Activated naive CD4-positive, alpha-beta T cell treated with anti-CD3 and anti-CD28 coated beads for 36 hours (primary cell): Measurements from ENCODE around the gene MYMX. TPM values are rescaled to one million over a fixed set of nuclear protein-coding genes. Genes with fewer than 3 reads are reported as not detected.
"Not testable (repeated sequence)": the region's sequence is repeated elsewhere in the genome, so short reads cannot be mapped to it uniquely, and the experiment has no call there.

ENCODE experiments used
- CTCF ChIA-PET: fragments of 350-600 bp; sonication (Branson Sonifier 250); formaldehyde crosslinking; loops from one replicate; lab custom pipeline; 2021; ENCODE audit warnings: antibody characterized with exemption; lab: Charles Lee
- DNase-seq: peaks from one replicate; pipeline ENCODE4 v3.0.0-alpha.2; 2020
- H3K27ac Mint-ChIP-seq: one replicate; pipeline ENCODE4 v1.8.0; 2021; ENCODE audit warnings: mild to moderate bottlenecking, mixed read lengths
- H3K27me3 Mint-ChIP-seq: one replicate; pipeline ENCODE4 v1.8.0; 2021; ENCODE audit warnings: low read depth, mixed read lengths
- H3K36me3 Mint-ChIP-seq: one replicate; pipeline ENCODE4 v1.8.0; 2021; ENCODE audit warnings: low read depth, mixed read lengths
- H3K4me1 Mint-ChIP-seq: one replicate; pipeline ENCODE4 v1.8.0; 2021; ENCODE audit warnings: low read depth, mixed read lengths
- H3K4me3 Mint-ChIP-seq: one replicate; pipeline ENCODE4 v1.8.0; 2021; ENCODE audit warnings: mild to moderate bottlenecking, moderate library complexity, mixed read lengths
- H3K9me3 Mint-ChIP-seq: one replicate; pipeline ENCODE4 v1.8.0; 2021; ENCODE audit warnings: mixed read lengths
- intact Hi-C: fragments of 100-400 bp; cut with micrococcal nuclease; formaldehyde crosslinking; loops from one replicate; pipeline ENCODE4 v1.15.1; 2023
- total RNA-seq, 2 experiments: library from RNA; stranded (reverse); gene quantifications; one replicate each; pipeline ENCODE4 v1.2.3, GENCODE V29; 2021

Gene MYMX
- total RNA-seq, 2 experiments from 2014 or later = not detected

DNA sequence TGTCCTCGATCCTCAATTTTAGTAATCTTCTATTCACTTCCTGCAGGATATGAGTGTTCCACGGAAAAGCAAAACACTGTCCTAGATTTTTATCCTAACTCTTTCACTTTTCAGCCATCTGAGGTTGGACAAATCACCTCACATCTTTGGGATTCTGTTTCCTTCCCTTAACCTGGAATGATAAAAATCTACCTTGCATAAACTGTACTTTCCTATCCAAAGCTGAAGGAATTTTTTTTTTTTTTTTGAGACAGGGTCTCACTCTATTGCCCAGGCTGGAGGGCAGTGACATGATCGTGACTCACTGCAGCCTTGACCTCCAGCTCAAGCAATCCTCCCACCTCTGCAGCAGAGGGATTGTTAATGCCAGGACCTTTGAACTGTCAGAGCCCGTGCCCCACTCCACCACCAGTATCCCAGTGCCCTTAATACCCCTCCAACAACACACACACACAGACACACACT is 37.6 kb upstream of the MYMX start:
- Mint-ChIP-seq H3K36me3 (no peaks in the 10 kb centered on the region), H3K4me1 (peaks cover 4% of the 10 kb centered on the region), H3K4me3 (no peak overlapping the region), H3K27me3 (peaks cover 2% of the 10 kb centered on the region), H3K27ac (no peak overlapping the region), H3K9me3 (no peaks in the 10 kb centered on the region)
- CTCF ChIA-PET = no interaction called here
- intact Hi-C loops = no loop called here
- no peak for DNase-seq

DNA sequence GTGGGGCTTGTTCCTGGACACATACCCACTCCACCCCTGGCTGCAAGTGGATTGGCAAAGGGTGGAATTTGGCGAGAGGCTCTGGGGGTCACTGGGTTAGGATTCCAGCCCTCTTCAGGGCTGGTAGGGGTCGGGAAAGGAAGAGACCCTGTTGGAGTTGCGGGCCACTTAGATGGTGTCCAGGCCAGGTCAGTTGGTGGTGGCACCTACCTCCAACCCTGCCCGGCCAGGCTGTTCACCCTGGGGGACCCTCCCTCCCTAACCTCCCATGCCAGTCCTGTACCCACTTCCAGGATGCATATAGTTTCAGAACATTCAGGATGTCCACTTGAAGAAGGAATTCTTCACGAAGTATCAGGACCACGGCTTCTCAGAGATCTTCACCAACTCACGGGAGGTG is 37.1 kb upstream of the MYMX start:
- Mint-ChIP-seq H3K4me1 (peaks cover 4% of the 10 kb centered on the region), H3K27me3 (peaks cover 2% of the 10 kb centered on the region), H3K27ac (no peak overlapping the region), H3K4me3 (no peak overlapping the region), H3K36me3 (no peaks in the 10 kb centered on the region), H3K9me3 (no peaks in the 10 kb centered on the region)
- DNase-seq = no peak
- CTCF ChIA-PET = interaction anchor here (1.5 kb wide), 1 partner anchor 77 kb away, joined by 4 read pairs; no protein-coding TSS in a partner anchor
- intact Hi-C loops = no loop called here

DNA sequence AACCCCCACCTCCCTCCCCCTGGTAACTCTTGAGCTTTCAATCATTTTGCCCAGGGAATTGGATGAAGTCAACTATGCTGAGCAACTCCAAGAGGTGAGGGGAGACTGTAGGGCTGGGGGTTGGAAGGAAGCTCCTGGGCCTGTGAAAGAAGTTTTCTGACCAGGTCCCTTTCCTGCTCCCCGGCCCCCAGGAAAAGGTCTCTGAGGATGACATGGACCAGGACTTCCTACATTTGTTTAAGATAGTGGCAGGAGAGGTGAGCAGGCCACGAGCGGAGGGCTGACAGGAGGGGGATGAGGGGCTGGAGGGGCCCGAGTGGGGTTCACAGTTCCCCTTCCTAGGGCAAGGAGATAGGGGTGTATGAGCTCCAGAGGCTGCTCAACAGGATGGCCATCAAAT is 36.3 kb upstream of the MYMX start:
- CTCF ChIA-PET = interaction anchor here (1.5 kb wide), 1 partner anchor 76 kb away, joined by 4 read pairs; no protein-coding TSS in a partner anchor
- peaks cover 4% of the 10 kb centered on the region for H3K4me1 Mint-ChIP-seq
- H3K4me3 Mint-ChIP-seq = no peak overlapping the region
- H3K36me3 Mint-ChIP-seq = no peaks in the 10 kb centered on the region
- H3K27ac Mint-ChIP-seq = no peak overlapping the region
- no peak for DNase-seq
- H3K27me3 Mint-ChIP-seq = peaks cover 6% of the 10 kb centered on the region
- intact Hi-C loops = no loop called here
- no peaks in the 10 kb centered on the region for H3K9me3 Mint-ChIP-seq

DNA sequence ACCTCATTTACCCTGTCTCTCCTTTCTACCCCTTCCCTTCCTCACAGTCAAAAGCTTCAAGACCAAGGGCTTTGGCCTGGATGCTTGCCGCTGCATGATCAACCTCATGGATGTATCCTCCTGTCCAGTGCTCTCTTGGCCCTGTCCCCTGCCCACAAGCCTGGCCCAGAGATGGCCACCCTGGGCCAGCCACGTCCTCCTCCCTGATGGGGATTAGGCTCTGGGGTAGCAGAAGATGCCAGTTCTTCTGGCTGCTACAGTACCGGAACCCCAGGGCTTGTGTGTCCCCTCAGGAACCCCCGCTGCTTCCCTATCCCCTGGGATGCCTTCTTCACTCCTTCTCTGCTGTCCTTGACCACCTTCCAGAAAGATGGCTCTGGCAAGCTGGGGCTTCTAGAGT is 35.8 kb upstream of the MYMX start:
- intact Hi-C loops = no loop called here
- CTCF ChIA-PET = interaction anchor here (1.5 kb wide), 1 partner anchor 76 kb away, joined by 4 read pairs; no protein-coding TSS in a partner anchor
- Mint-ChIP-seq H3K36me3 (no peaks in the 10 kb centered on the region), H3K27ac (no peak overlapping the region), H3K9me3 (no peaks in the 10 kb centered on the region), H3K4me3 (no peak overlapping the region), H3K27me3 (peaks cover 6% of the 10 kb centered on the region), H3K4me1 (peaks cover 6% of the 10 kb centered on the region)
- no peak for DNase-seq

DNA sequence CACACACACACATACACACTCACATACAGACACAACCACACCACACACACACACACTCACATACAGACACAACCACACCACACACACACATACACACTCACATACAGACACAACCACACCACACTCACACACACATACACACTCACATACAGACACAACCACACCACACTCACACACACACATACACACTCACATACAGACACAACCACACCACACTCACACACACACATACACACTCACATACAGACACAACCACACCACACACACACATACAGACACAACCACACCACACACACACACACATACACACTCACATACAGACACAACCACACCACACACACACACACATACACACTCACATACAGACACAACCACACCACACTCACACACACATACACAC is 34.9 kb upstream of the MYMX start:
- H3K27ac Mint-ChIP-seq, H3K4me1 Mint-ChIP-seq, H3K4me3 Mint-ChIP-seq, DNase-seq, intact Hi-C loops, H3K27me3 Mint-ChIP-seq, H3K9me3 Mint-ChIP-seq, H3K36me3 Mint-ChIP-seq: not testable (repeated sequence)
- CTCF ChIA-PET = interaction anchor here (1.0 kb wide), 1 partner anchor 9 kb away, joined by 3 read pairs; no protein-coding TSS in a partner anchor

DNA sequence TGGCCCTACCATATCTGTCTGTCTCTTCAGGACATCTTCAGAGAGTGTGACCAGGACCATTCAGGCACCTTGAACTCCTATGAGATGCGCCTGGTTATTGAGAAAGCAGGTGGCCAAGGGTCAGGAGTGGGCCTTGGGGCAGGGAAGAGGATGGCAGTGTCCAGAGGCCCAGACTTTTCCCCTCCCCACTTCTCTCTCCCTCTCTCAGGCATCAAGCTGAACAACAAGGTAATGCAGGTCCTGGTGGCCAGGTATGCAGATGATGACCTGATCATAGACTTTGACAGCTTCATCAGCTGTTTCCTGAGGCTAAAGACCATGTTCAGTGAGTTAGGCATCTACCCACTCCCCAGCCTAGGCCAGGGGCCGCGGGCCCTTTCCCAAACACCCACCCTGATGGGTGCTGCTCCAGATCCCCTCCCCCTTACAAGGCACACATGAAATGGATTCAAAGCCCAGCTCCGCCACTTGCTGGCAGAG is 33.8 kb upstream of the MYMX start:
- Mint-ChIP-seq H3K27me3 (peaks cover 5% of the 10 kb centered on the region), H3K36me3 (no peaks in the 10 kb centered on the region), H3K27ac (no peak overlapping the region), H3K4me1 (peaks cover 6% of the 10 kb centered on the region), H3K9me3 (no peaks in the 10 kb centered on the region), H3K4me3 (no peak overlapping the region)
- CTCF ChIA-PET = interaction anchor here (1.0 kb wide), 1 partner anchor 10 kb away, joined by 3 read pairs; no protein-coding TSS in a partner anchor
- DNase-seq = no peak
- intact Hi-C loops = no loop called here

DNA sequence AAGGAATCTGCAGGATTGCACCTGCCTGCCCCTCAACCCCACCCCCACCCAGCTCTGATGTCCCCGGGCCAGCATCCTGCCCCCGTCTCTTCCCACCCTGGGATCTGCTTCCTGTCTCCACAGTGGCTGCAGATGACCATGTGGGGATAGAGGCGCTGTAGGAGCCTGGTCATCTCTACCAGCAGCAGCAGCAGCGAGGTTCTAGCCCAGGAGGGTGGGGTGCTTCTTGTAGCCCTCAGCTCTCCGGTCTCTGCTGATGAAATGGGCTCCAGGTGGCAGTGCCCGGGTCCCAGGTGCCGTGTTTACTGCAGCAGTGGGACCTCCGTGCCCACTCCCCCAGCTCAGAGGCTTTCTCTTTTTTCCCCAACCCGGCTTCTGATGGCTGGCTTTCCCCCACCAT is 32.9 kb upstream of the MYMX start:
- peaks cover 5% of the 10 kb centered on the region for H3K27me3 Mint-ChIP-seq
- H3K4me3 Mint-ChIP-seq = no peak overlapping the region
- no peak for DNase-seq
- intact Hi-C loops = no loop called here
- no peaks in the 10 kb centered on the region for H3K36me3 Mint-ChIP-seq
- no peak overlapping the region for H3K27ac Mint-ChIP-seq
- no peaks in the 10 kb centered on the region for H3K9me3 Mint-ChIP-seq
- CTCF ChIA-PET = no interaction called here
- H3K4me1 Mint-ChIP-seq = peaks cover 6% of the 10 kb centered on the region

DNA sequence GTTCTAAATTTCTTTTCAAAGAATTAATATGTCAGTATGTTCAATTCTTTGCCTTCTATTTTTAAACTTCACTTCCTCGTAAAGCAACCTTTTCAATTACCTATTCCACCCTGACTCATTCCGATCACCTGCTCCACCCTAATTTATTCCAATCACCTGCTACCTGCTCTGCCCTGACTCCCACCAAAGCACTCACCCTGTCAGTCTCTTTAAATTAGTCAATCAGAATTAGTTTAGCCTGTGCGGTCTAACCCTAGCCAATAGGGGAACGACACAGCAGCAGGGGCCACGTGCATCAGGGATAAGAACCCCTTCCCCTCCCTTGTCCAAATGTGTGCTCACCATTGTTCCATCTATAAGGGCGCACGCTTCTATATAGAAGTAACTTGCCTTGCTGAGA is 31.4 kb upstream of the MYMX start:
- H3K36me3 Mint-ChIP-seq, H3K9me3 Mint-ChIP-seq, intact Hi-C loops, H3K27me3 Mint-ChIP-seq, DNase-seq, H3K4me1 Mint-ChIP-seq, H3K27ac Mint-ChIP-seq, H3K4me3 Mint-ChIP-seq: not testable (repeated sequence)
- CTCF ChIA-PET = interaction anchor here (0.6 to 1.0 kb wide), 2 partner anchors 13 to 48 kb away, joined by 3 to 5 read pairs; no protein-coding TSS in a partner anchor

DNA sequence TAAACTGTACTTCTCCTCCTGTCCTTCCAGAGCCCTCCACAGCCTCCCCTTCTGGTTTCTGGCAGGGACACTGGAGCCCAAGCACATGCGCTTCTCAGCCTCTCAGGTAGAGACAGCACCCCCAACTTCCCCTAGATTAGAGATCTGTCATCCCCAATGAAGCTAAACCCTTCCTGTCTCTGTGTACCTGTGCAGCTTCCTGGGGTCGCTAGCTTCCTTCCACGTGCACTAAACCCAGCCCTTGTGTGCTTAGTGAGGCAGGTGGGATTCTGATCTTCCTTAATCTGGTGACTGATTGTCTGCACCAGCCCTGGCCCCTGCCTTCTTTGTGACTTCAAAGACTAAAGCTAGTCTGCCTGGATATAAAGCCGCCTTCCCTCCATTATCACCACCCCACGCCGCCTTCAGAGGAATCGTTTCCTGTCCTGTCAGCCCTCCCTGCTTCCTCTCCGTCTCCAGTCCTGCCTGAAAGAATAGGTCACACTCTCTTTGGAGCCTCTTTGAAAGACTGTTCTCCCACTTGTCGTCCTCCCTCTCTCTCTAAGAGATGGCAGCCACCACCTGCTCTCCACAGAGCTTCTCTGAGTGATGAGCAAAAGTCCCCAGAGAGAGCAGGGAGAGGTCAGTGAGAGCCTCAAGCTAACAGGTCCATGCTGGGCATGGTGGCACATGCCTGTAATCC is 30.6 kb upstream of the MYMX start:
- intact Hi-C loops = no loop called here
- peaks cover 5% of the 10 kb centered on the region for H3K27me3 Mint-ChIP-seq
- peaks cover 8% of the 10 kb centered on the region for H3K4me1 Mint-ChIP-seq
- no peaks in the 10 kb centered on the region for H3K36me3 Mint-ChIP-seq
- no peak overlapping the region for H3K27ac Mint-ChIP-seq
- CTCF ChIA-PET = interaction anchor here (0.7 to 1.4 kb wide), 6 partner anchors 13 to 121 kb away, joined by 3 to 5 read pairs (median 4); no protein-coding TSS in a partner anchor
- no peak overlapping the region for H3K4me3 Mint-ChIP-seq
- no peak for DNase-seq
- no peaks in the 10 kb centered on the region for H3K9me3 Mint-ChIP-seq

DNA sequence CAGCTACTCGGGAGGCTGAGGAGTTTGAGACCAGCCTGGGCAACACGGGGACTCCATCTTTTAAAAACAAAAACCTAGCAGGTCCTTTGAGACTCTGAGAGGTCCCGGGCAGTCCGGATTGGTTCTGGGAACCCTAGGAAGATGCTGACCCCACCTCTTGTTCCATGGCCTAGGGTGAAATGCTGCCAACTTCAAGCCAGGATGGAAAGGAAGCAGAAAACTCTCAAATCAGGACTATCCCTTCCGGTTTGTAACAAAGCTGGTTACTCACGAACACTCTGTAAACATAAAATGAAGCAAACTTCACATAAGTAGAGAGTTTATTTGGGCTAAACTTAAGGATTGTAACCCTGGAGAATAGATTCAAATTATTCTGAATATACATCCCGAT is 30.1 kb upstream of the MYMX start:
- Mint-ChIP-seq H3K27ac (no peak overlapping the region), H3K36me3 (no peaks in the 10 kb centered on the region), H3K27me3 (peaks cover 5% of the 10 kb centered on the region), H3K4me3 (no peak overlapping the region), H3K9me3 (no peaks in the 10 kb centered on the region), H3K4me1 (peaks cover 8% of the 10 kb centered on the region)
- CTCF ChIA-PET = interaction anchor here (0.7 to 1.4 kb wide), 5 partner anchors 14 to 122 kb away, joined by 3 to 5 read pairs (median 4); no protein-coding TSS in a partner anchor
- intact Hi-C loops = no loop called here
- DNase-seq = no peak

DNA sequence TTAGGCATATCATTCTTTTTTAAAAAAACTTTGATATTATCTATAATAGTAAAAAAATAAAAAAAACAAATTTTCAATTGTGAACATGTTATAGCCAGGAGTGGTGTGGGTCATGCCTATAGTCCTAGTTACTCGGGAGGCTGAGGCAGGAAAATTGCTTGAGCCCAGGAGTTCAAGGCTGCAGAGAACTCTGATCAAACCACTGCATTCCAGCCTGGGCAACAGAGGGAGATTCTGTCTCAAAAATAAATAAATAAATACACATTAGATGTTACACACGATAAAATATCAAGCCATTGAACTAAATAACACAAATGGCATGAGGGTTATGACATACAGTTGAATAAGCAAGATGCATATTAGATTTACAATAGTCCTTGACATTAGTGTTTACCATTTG is 27.9 kb upstream of the MYMX start:
- H3K36me3 Mint-ChIP-seq = no peaks in the 10 kb centered on the region
- peaks cover 15% of the 10 kb centered on the region for H3K27me3 Mint-ChIP-seq
- H3K4me1 Mint-ChIP-seq = peaks cover 11% of the 10 kb centered on the region
- H3K27ac Mint-ChIP-seq = no peak overlapping the region
- intact Hi-C loops = no loop called here
- no peak for DNase-seq
- CTCF ChIA-PET = interaction anchor here (1.0 kb wide), 1 partner anchor 117 kb away, joined by 3 read pairs; no protein-coding TSS in a partner anchor
- H3K4me3 Mint-ChIP-seq = no peak overlapping the region
- no peaks in the 10 kb centered on the region for H3K9me3 Mint-ChIP-seq

DNA sequence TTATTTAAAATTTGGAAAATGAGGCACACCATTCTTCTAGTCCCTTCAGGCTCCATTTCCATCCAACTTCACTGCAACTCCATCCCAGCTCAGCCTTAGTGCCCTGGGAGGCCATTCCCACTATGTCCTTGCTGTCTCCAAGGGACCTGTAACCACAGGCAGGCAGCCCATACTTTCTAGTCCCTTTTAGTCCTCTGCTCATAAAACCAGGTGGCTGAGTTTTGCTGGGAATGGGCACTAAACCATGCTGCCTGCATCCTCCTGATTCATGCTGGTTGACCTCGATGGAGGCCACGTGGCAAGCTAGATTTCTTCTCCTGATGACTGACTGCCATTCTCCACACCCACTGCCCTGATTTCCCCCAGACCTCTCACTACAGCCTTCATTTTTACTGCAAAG is 27.5 kb upstream of the MYMX start:
- intact Hi-C loops = no loop called here
- H3K27me3 Mint-ChIP-seq = peaks cover 15% of the 10 kb centered on the region
- no peak for DNase-seq
- H3K4me1 Mint-ChIP-seq = peaks cover 11% of the 10 kb centered on the region
- CTCF ChIA-PET = interaction anchor here (0.6 to 1.0 kb wide), 4 partner anchors 12 to 415 kb away, joined by 3 to 4 read pairs (median 3); no protein-coding TSS in a partner anchor
- no peaks in the 10 kb centered on the region for H3K36me3 Mint-ChIP-seq
- H3K9me3 Mint-ChIP-seq = no peaks in the 10 kb centered on the region
- H3K4me3 Mint-ChIP-seq = no peak overlapping the region
- H3K27ac Mint-ChIP-seq = no peak overlapping the region
